ENCODE results near the gene PRDM11.

GRCh38 chr11:45187375-45187774 lies 40.9 kb downstream of the PRDM11 start:
- TF ChIP-seq POLR2AphosphoS5 (IDR thresholded peaks at IDR 0.05; ENCODE audit: low read depth, low read length) (no peak), POLR2A (IDR thresholded peaks at IDR 0.05; ENCODE audit: low read depth, low read length) (no peak)
